NCI-H69 (cell line): ENCODE measurements around the gene CLIP1.
"Not testable (repeated sequence)": the region's sequence is repeated elsewhere in the genome, so short reads cannot be mapped to it uniquely, and the experiment has no call there.

Source experiments
- DNase-seq: peaks from one replicate; lab custom pipeline; 2025; lab: John Stamatoyannopoulos, UW

CLIP1 gene

GRCh38 chr12:122435186-122435585 is 12.7 kb upstream of the CLIP1 start:
- DNase-seq = no peak

- DNase-seq = not testable (repeated sequence)
Observed at GRCh38 chr12:122429043-122429442, 6.6 kb upstream of the CLIP1 start.

GRCh38 chr12:122427403-122427802 is 4.9 kb upstream of the CLIP1 start:
- no peak for DNase-seq

GRCh38 chr12:122423258-122424165 is 1.0 kb upstream of the CLIP1 start:
- DNase-seq = peak; percentile 79

GRCh38 chr12:122422730-122423257 is 325 bp upstream of the CLIP1 start:
- peak; percentile 78 for DNase-seq

- DNase-seq = peak; percentile 74
Observed at GRCh38 chr12:122421187-122421820, 1.2 kb downstream of the CLIP1 start.

GRCh38 chr12:122420471-122421162 is 1.9 kb downstream of the CLIP1 start:
- no peak for DNase-seq

- not testable (repeated sequence) for DNase-seq
Observed at GRCh38 chr12:122419094-122419493, 3.4 kb downstream of the CLIP1 start.

GRCh38 chr12:122415665-122416064 is 6.8 kb downstream of the CLIP1 start:
- not testable (repeated sequence) for DNase-seq

- DNase-seq = peak; percentile 28
Observed at GRCh38 chr12:122413516-122414404, 8.7 kb downstream of the CLIP1 start.

- no peak for DNase-seq
Observed at GRCh38 chr12:122412851-122413433, 9.5 kb downstream of the CLIP1 start.

GRCh38 chr12:122411537-122411936 is 10.9 kb downstream of the CLIP1 start:
- DNase-seq = no peak

GRCh38 chr12:122407208-122407607 is 15.3 kb downstream of the CLIP1 start:
- no peak for DNase-seq

- DNase-seq = peak; percentile 30
Observed at GRCh38 chr12:122406701-122407164, 15.7 kb downstream of the CLIP1 start.

GRCh38 chr12:122403831-122404230 is 18.6 kb downstream of the CLIP1 start:
- DNase-seq = no peak

GRCh38 chr12:122403115-122403770 is 19.2 kb downstream of the CLIP1 start:
- DNase-seq = no peak

- DNase-seq = no peak
Observed at GRCh38 chr12:122402264-122402663, 20.2 kb downstream of the CLIP1 start.

- peak; percentile 80 for DNase-seq
Observed at GRCh38 chr12:122399592-122400373, 22.7 kb downstream of the CLIP1 start.

GRCh38 chr12:122399254-122399591 is 23.2 kb downstream of the CLIP1 start:
- no peak for DNase-seq

- DNase-seq = not testable (repeated sequence)
Observed at GRCh38 chr12:122397981-122398380, 24.5 kb downstream of the CLIP1 start.
